Panc1 (cell line): ENCODE measurements around the gene TP73.

ENCODE experiments used
- POLR2AphosphoS5 ChIP-seq: IDR thresholded peaks from 2 replicates; pipeline ENCODE4 v1.6.1; 2012; ENCODE audit warnings: mild to moderate bottlenecking, low read depth, low read length, moderate library complexity
- SIN3A ChIP-seq: IDR thresholded peaks from 2 replicates; pipeline ENCODE4 v1.6.1; 2012; ENCODE audit warnings: low read depth, mild to moderate bottlenecking, low read length, moderate library complexity, borderline replicate concordance; ENCODE audit not compliant: insufficient read depth
- TF ChIP-seq, protein P1 (sequence below): fragments of 450-650 bp; IDR thresholded peaks from 2 replicates; pipeline ENCODE4 v1.5.1; 2017; ENCODE audit warnings: mild to moderate bottlenecking
- TF ChIP-seq, protein P2 (sequence below), 2 experiments: IDR thresholded peaks; 2 replicates each; pipeline ENCODE4 v1.6.1; 2011 to 2012; ENCODE audit warnings: low read depth in 2 of 2, control low read depth in 1 of 2, low read length in 1 of 2, mild to moderate bottlenecking in 1 of 2, moderate library complexity in 1 of 2; ENCODE audit not compliant: insufficient read depth in 1 of 2

DNA sequence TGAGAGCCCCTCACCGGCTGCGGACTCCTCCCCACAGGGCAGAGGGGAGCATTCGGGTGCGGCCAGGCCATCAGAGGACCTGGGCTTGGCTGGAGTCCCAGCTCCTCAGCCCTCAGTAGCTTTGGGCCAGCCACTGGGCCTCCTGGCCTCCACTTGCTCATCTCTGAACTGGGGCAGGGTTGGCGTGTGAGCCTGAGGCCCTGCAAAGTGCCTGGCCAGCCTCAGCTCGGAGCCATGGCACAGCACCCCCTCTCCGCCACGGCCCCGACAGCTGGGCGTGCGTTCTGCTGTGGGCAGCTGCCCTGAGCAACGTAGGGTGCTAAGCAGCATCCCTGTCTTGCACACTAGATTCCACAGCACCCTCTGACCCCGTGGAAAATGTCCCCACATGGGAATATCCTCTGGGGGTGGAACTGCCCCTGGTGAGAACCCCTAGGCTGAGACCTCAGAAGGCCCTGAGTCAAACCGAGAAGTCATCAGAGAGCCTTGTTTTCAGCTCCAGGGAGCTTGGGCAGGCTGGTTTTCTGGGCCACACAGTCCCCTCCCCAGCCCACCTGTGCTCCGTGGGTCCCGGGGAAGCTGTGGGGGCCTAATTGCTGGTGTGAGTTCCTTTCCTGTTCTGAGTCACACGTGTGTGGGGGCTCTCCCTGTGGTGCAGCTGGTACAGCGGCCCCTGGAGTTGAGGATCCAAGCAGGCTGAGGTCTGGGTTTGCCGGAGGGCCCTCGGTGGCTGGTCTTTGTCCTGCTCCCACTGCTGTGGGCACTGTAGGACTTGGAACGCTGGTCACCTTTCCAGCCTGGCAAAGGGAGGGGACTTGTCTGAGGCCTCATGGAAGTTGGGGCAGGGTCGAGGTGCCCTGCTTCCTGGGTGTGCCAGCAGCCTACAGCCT, 24.5 kb downstream of the TP73 start:
- TF ChIP-seq, protein P1, sequence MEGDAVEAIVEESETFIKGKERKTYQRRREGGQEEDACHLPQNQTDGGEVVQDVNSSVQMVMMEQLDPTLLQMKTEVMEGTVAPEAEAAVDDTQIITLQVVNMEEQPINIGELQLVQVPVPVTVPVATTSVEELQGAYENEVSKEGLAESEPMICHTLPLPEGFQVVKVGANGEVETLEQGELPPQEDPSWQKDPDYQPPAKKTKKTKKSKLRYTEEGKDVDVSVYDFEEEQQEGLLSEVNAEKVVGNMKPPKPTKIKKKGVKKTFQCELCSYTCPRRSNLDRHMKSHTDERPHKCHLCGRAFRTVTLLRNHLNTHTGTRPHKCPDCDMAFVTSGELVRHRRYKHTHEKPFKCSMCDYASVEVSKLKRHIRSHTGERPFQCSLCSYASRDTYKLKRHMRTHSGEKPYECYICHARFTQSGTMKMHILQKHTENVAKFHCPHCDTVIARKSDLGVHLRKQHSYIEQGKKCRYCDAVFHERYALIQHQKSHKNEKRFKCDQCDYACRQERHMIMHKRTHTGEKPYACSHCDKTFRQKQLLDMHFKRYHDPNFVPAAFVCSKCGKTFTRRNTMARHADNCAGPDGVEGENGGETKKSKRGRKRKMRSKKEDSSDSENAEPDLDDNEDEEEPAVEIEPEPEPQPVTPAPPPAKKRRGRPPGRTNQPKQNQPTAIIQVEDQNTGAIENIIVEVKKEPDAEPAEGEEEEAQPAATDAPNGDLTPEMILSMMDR: no peak
- TF ChIP-seq, protein P2, sequence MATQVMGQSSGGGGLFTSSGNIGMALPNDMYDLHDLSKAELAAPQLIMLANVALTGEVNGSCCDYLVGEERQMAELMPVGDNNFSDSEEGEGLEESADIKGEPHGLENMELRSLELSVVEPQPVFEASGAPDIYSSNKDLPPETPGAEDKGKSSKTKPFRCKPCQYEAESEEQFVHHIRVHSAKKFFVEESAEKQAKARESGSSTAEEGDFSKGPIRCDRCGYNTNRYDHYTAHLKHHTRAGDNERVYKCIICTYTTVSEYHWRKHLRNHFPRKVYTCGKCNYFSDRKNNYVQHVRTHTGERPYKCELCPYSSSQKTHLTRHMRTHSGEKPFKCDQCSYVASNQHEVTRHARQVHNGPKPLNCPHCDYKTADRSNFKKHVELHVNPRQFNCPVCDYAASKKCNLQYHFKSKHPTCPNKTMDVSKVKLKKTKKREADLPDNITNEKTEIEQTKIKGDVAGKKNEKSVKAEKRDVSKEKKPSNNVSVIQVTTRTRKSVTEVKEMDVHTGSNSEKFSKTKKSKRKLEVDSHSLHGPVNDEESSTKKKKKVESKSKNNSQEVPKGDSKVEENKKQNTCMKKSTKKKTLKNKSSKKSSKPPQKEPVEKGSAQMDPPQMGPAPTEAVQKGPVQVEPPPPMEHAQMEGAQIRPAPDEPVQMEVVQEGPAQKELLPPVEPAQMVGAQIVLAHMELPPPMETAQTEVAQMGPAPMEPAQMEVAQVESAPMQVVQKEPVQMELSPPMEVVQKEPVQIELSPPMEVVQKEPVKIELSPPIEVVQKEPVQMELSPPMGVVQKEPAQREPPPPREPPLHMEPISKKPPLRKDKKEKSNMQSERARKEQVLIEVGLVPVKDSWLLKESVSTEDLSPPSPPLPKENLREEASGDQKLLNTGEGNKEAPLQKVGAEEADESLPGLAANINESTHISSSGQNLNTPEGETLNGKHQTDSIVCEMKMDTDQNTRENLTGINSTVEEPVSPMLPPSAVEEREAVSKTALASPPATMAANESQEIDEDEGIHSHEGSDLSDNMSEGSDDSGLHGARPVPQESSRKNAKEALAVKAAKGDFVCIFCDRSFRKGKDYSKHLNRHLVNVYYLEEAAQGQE (IDR thresholded peaks at IDR 0.05; ENCODE audit: insufficient read depth in 1 of 2, low read depth in 2 of 2, low read length in 1 of 2): no peak
- TF ChIP-seq SIN3A (no peak), POLR2AphosphoS5 (no peak)
